Body of pancreas (tissue), 4 donors: ENCODE data around the gene MKNK1.

Experiments used
- CTCF ChIP-seq, 7 experiments: fragments of 450-650 bp in 4 of 7; fragments of 200-600 bp in 3 of 7; sonication (generic) in 3 of 7; IDR thresholded peaks; one replicate each; pipeline ENCODE4 v1.5.1; 2016 to 2019; ENCODE audit warnings: antibody characterized with exemption in 7 of 7
- POLR2A ChIP-seq, 3 donors: fragments of 450-650 bp; IDR thresholded peaks; one replicate each; pipeline ENCODE4 v1.6.1; 2016; ENCODE audit warnings: antibody characterized with exemption in 3 of 3, mild to moderate bottlenecking in 2 of 3

- TF ChIP-seq CTCF (IDR thresholded peaks at IDR 0.05) (no peak), POLR2A (IDR thresholded peaks at IDR 0.05) (no peak)
Observed at GRCh38 chr1:46555826-46556619, 48.0 kb downstream of the MKNK1 start.
